ENCODE results near the gene MYOCOS.
"Not testable (repeated sequence)": the region's sequence is repeated elsewhere in the genome, so short reads cannot be mapped to it uniquely, and the experiment has no call there.

MYOCOS gene

DNA sequence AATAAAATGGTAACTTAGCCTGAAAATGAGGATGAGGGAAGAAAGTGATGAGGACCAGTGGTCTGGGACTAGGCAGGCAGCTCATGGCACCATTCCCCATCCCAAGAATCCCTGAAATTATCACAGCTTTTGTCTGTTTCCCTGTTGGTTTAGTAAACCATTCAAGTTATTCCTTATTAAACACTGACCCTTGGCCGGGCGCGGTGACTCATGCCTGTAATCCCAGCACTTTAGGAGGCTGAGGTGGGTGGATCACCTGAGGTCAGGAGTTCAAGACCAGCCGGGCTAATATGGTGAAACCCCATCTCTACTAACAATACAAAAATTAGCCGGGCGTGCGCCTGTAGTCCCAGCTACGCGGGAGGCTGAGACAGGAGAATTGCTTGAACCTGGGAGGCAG is 34.2 kb downstream of the MYOCOS start:
- not testable (repeated sequence) for DNase-seq (ENCODE audit: low read depth in 2 of 3, low spot score in 1 of 3)

DNA sequence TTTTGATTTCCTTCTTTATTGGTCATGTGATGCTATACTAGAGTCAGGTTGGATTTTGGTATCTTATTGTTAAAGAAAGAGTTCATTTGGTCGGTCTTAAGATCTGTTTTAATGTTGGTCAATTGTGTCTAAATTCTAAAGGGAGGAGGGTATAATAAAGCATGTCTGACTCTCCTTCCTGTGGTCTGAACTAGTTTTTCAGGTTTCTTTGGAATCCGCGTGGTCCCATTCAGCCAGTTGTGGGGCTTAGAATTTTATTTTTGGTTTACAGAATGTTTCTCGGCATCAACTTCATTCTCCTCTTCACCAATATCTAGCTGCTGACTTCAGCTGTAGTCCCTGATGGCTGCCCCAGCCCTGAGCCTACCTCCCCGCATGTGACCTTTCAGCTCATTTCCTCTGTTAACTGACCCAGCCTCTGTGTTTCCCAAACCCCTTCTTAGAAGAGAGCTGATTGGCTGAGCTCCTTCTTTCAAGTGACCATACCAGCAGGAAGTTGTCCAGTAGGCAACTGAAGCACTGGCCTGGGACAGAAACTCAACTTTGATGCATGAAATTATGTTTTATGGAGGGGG is 39.1 kb downstream of the MYOCOS start:
- DNase-seq (ENCODE audit: low read depth in 2 of 3, low spot score in 1 of 3): no peak

DNA sequence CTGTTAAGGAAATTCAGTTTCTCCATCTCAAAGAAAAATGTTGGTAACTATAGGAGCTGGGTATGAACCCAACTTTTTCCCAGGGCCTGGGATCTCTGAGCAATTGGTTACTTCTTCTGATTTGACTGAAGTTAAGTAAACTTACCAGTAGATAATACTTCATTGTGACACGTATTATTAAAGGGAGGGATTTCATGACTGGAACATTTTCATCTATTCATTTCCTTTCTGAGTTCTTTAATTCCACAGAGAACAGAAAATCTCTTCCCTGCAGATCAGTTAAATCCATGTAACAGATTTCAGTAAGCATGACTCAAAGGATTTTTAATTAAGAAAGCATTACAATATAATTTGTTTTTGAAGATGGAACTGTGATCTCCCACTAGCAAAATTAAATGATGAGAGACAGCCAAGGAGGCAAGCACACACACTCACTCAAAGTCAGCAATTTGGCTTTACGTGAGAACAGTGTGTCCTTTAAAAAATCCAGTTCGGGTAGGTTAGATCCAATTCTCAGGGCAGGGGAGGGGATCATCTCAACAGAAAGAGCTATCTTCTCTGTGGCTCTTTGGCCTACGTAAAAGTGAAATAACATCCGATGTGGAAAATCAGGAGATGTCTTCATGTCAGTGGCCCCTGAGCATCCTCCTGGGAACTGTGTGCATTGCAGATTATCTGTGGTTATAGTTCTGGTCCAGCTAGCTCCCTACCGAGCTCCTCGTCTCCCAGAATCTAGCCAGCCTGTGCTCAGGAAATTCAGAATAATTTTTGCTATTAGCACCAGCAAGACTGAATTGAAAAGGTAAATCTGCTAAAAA is 41.2 kb downstream of the MYOCOS start:
- DNase-seq (ENCODE audit: low read depth in 2 of 3, low spot score in 1 of 3): no peak

DNA sequence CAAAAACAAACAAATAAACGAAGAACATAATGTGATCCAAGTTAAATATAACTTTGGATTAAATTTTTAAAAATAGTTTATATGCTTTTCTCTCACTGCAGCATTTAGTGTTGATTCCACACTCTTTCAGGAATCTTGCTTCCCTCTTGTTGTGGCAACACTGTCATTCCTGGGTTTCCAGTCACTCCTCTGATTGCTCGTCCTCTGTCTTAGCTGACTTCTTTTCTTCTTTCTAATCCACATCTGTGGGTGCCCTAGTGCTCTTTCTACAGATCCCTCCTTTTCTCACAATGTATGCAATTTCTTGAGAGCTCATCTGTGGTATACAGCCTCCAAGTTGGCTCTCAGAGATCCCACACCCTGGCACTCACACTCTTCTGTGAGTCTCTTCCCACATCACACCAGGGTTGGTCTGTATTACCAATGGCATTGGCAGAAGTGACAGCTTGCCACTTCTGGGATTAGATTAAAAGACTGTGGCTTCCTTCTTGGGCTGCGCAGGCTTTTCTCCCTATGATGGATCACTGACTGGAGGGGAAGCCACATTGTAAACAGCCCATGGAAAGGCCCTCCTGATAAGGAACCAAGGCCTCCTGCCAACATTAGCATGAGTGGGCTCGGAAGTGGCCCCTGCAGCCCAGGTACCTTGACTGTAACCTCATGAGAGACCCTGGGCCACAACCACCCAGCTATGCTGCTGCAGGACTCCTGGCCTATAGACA is 42.0 kb downstream of the MYOCOS start:
- DNase-seq (ENCODE audit: low read depth in 2 of 3, low spot score in 1 of 3): no peak

DNA sequence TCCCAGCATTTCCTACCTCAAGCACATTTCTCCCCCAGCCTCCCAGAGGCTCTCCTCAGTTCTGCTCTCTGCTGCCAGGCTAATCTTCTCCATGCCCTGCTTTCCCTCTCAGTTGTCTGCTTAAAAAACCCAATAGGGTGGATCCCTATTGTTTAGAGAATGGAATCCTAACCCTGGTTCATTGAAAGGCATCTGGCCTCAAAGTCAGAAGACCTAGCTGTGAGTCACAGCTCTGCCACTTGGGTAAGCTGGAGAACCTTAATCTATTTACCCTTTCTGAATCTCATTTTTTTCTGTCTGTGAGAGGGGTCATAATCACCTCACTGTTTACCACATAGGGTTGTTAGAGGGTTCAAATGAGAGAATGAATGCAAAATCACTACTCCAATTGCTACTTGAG is 42.9 kb downstream of the MYOCOS start:
- no peak for DNase-seq (ENCODE audit: low read depth in 2 of 3, low spot score in 1 of 3)

DNA sequence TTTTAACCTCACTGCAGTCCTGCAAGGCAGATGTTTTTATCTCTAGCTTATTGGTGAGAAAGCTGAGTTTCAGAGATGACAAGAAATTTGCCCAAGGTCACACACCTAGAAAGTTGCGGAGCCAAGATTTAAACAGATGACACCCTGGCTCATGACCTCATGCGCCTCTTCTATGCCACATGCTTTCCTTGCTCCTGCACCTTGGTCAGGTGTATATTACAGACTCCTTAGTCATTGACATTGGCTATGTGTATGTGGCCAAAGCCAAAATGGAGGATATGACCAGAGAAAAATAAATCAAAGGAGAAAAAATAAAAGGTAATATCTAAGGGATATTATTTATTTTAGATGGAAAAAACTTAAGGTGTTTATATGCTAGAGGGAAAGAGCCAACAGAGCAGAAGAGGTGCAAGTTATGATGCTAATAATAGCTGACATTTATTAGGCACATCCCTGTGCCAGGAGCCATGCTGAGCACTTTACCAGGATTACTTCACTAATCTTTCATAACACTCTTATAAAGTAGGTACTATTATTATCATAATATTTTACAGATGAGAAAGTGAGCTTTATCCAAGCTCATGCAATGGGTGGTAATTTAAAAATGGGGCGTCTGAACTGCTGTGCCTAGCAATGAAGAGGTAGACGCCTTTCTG is 44.2 kb downstream of the MYOCOS start:
- no peak for DNase-seq (ENCODE audit: low read depth in 2 of 3, low spot score in 1 of 3)

DNA sequence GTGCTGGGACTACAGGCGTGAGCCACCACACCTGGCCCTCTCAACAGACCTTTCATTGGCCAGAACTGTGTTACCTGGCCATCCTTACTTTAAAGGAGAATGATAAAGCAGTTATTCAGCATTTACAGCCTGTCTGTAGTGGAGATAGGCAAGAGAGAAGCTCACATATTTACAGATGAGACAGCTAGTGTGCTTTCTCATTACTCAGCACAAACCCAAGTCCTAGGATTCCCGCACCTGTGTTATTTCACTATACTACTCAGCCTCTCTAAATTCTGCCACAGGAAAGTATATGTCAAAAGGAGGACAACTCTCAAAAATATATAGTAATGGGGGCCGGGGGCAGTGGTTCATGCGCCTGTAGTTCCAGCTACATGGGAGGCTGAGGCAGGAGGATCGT is 46.3 kb downstream of the MYOCOS start:
- DNase-seq (ENCODE audit: low read depth in 2 of 3, low spot score in 1 of 3): no peak

DNA sequence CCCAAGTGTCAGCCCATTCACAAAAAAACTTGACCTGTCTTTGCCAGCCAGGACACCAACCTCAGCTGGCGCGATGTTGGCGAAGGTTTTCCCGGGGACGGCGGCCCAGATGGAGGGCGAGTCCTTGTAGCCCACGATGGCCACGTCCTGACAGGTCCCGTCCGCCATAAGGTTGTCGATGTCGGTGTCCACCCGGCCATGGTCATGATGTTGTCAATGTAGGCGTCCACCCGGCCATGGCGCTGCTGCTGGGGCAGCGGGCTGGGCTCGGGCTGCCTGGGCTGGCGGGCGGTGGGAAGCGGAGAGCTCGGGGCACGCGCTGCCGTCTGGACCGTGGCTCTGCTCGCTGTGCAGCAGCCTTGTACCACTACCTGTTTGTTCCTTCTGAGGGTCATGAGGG is 48.7 kb downstream of the MYOCOS start:
- DNase-seq (ENCODE audit: low read depth in 2 of 3, low spot score in 1 of 3): no peak

DNA sequence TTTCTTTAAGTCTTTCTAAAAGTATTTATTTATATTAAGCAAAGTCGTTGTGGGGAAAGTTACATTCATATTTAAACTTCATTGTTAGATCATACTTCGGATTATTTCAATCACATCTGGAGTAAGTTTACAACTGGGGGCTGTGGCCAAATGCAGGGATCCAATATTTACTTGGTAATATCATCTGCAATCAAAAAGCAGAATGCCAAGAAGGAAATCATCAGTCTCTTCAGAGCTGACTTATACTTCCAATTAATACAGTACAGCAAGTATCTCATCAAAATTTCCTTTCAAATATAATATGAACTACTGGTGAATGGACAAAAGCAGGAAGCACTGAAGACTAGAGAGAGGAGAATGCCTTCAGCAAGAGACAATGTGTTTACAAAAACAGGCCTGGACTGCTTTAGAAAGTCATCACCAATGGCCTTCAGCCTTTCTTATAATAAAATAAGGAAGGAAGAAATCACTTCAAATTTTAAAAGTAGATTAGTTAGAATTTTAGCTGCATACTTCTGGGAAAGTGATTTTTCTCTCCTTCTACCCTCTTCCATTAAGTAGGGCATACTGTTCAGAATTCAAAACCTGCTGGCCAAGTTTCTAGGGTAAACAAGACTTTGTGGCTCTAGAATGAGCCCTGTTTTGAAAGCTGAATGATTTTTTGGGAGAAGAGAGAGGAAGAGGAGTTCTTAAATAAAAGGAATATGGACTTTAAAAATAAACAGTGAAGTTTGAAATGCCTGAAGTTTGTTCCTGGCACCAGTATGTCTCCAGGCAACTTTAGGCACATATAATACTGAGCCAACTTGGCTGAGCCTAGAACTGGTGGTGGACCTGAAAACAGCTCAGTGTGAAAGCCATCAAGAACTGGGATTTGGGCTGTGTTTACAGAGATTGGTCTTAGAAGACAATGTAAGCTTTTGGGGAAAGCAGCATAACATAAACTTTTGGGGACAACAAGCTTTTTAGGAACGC is 52.7 kb downstream of the MYOCOS start:
- no peak for DNase-seq (ENCODE audit: low read depth in 2 of 3, low spot score in 1 of 3)
